Measurements from ENCODE around the gene GLCCI1.

GLCCI1 gene

DNA sequence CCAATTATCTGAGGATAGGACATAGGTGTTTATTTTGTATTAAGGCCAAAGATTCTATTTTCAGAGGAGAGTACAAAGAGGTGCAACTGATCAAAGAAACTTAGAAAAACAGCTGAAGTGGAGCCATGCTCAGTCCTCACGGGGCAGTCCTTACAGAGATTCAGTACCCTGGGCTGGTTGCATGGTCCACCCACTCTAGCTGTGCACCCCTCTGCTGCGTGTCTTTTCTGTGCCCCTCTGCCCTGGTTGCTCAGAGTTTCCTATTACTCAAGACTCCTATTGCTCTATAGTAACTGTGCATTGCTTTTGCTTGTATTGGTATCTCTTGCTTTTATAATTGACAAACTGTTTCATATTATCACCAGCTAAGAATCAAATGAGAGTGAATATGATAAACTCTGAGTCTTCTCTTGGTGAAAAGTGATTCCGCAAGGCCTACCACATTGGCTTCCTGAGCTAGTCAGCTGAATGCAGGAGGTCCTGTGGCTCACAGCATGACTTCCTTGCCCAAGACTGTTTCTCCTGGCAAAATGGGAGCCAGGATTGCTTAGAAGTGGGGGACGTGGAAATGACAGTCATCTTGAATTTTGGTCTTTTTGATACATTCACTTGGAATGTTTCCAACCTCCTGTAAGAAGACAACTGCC is 137.0 kb downstream of the GLCCI1 start (continued):
- TF ChIP-seq, protein P1, sequence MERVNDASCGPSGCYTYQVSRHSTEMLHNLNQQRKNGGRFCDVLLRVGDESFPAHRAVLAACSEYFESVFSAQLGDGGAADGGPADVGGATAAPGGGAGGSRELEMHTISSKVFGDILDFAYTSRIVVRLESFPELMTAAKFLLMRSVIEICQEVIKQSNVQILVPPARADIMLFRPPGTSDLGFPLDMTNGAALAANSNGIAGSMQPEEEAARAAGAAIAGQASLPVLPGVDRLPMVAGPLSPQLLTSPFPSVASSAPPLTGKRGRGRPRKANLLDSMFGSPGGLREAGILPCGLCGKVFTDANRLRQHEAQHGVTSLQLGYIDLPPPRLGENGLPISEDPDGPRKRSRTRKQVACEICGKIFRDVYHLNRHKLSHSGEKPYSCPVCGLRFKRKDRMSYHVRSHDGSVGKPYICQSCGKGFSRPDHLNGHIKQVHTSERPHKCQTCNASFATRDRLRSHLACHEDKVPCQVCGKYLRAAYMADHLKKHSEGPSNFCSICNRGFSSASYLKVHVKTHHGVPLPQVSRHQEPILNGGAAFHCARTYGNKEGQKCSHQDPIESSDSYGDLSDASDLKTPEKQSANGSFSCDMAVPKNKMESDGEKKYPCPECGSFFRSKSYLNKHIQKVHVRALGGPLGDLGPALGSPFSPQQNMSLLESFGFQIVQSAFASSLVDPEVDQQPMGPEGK (CRISPR knock-in tag; IDR thresholded peaks at IDR 0.05; ENCODE audit: borderline replicate concordance), result no peak
- TF ChIP-seq RARB (CRISPR knock-in tag; IDR thresholded peaks at IDR 0.05), result no peak
- TF ChIP-seq BACH2 (CRISPR knock-in tag; IDR thresholded peaks at IDR 0.05; ENCODE audit: borderline replicate concordance), result no peak
- TF ChIP-seq SNAI2 (CRISPR knock-in tag; IDR thresholded peaks at IDR 0.05), result no peak
- TF ChIP-seq ARNTL (CRISPR knock-in tag; IDR thresholded peaks at IDR 0.05; ENCODE audit: borderline replicate concordance, low read depth), result no peak
- no peak for TF ChIP-seq OSR1 (CRISPR knock-in tag; IDR thresholded peaks at IDR 0.05)
- TF ChIP-seq CSDC2 (CRISPR knock-in tag; IDR thresholded peaks at IDR 0.05), result no peak

- no peak for ATAC-seq
These were observed 140.8 kb downstream of the GLCCI1 start for GRCh38 chr7:8109196-8110022.

GRCh38 chr7:8111282-8111960 is 142.8 kb downstream of the GLCCI1 start:
- no peak for ATAC-seq
- no peak for TF ChIP-seq BACH2 (CRISPR knock-in tag; IDR thresholded peaks at IDR 0.05; ENCODE audit: borderline replicate concordance)
- TF ChIP-seq SNAI2 (CRISPR knock-in tag; IDR thresholded peaks at IDR 0.05), result no peak

More at GRCh38 chr7:8109196-8110022, 140.8 kb downstream of the GLCCI1 start:
- TF ChIP-seq CSDC2 (CRISPR knock-in tag; IDR thresholded peaks at IDR 0.05) (no peak), TSHZ2 (CRISPR knock-in tag; IDR thresholded peaks at IDR 0.05) (no peak), ZFP30 (CRISPR knock-in tag; IDR thresholded peaks at IDR 0.05) (no peak), CREB5 (CRISPR knock-in tag; IDR thresholded peaks at IDR 0.05; ENCODE audit: low read depth) (no peak), ZC3H10 (CRISPR knock-in tag; IDR thresholded peaks at IDR 0.05) (no peak), SNAI2 (CRISPR knock-in tag; IDR thresholded peaks at IDR 0.05) (no peak), ISL1 (CRISPR knock-in tag; IDR thresholded peaks at IDR 0.05) (no peak), RARB (CRISPR knock-in tag; IDR thresholded peaks at IDR 0.05) (no peak), ZNF70 (CRISPR knock-in tag; IDR thresholded peaks at IDR 0.05) (no peak), ZFP3 (CRISPR knock-in tag; IDR thresholded peaks at IDR 0.05) (no peak), GLIS3 (CRISPR knock-in tag; IDR thresholded peaks at IDR 0.05) (no peak), ESRRG (CRISPR knock-in tag; IDR thresholded peaks at IDR 0.05) (no peak)
- TF ChIP-seq, protein P2, sequence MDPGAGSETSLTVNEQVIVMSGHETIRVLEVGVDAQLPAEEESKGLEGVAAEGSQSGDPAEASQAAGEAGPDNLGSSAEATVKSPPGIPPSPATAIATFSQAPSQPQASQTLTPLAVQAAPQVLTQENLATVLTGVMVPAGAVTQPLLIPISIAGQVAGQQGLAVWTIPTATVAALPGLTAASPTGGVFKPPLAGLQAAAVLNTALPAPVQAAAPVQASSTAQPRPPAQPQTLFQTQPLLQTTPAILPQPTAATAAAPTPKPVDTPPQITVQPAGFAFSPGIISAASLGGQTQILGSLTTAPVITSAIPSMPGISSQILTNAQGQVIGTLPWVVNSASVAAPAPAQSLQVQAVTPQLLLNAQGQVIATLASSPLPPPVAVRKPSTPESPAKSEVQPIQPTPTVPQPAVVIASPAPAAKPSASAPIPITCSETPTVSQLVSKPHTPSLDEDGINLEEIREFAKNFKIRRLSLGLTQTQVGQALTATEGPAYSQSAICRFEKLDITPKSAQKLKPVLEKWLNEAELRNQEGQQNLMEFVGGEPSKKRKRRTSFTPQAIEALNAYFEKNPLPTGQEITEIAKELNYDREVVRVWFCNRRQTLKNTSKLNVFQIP (CRISPR knock-in tag; IDR thresholded peaks at IDR 0.05; ENCODE audit: borderline replicate concordance, low read depth), result no peak

- ATAC-seq, result no peak
- TF ChIP-seq ZNF8 (CRISPR knock-in tag; IDR thresholded peaks at IDR 0.05), result no peak
- TF ChIP-seq ISL1 (CRISPR knock-in tag; IDR thresholded peaks at IDR 0.05), result no peak
- TF ChIP-seq PPARA (CRISPR knock-in tag; IDR thresholded peaks at IDR 0.05; ENCODE audit: borderline replicate concordance), result no peak
- TF ChIP-seq, protein P2 (CRISPR knock-in tag; IDR thresholded peaks at IDR 0.05; ENCODE audit: borderline replicate concordance, low read depth), result no peak
- TF ChIP-seq RARB (CRISPR knock-in tag; IDR thresholded peaks at IDR 0.05), result no peak
- no peak for TF ChIP-seq GLIS3 (CRISPR knock-in tag; IDR thresholded peaks at IDR 0.05)
- no peak for TF ChIP-seq ZC3H10 (CRISPR knock-in tag; IDR thresholded peaks at IDR 0.05)
- TF ChIP-seq CSDC2 (CRISPR knock-in tag; IDR thresholded peaks at IDR 0.05), result no peak
- no peak for TF ChIP-seq TCF4 (CRISPR knock-in tag; IDR thresholded peaks at IDR 0.05; ENCODE audit: borderline replicate concordance)
- TF ChIP-seq OSR1 (CRISPR knock-in tag; IDR thresholded peaks at IDR 0.05), result no peak
- TF ChIP-seq ZNF565 (CRISPR knock-in tag; conservative IDR thresholded peaks at IDR 0.05; ENCODE audit: low read depth), result no peak
- no peak for TF ChIP-seq ESRRG (CRISPR knock-in tag; IDR thresholded peaks at IDR 0.05)
- no peak for TF ChIP-seq TOX (CRISPR knock-in tag; IDR thresholded peaks at IDR 0.05; ENCODE audit: borderline replicate concordance)
- TF ChIP-seq, protein P1 (CRISPR knock-in tag; IDR thresholded peaks at IDR 0.05; ENCODE audit: borderline replicate concordance), result no peak
These were observed 144.1 kb downstream of the GLCCI1 start for GRCh38 chr7:8112685-8113084.

Measured in SK-N-SH treated with all-trans-retinoic acid at 6 μM for 48 hours (cell line).